ENCODE measurements around the gene GGT6. TPM values are rescaled to one million over a fixed set of nuclear protein-coding genes. Genes with fewer than 3 reads are reported as not detected.

The GGT6 gene
- total RNA-seq, 1 experiment from 2014 or later, result not detected

DNA sequence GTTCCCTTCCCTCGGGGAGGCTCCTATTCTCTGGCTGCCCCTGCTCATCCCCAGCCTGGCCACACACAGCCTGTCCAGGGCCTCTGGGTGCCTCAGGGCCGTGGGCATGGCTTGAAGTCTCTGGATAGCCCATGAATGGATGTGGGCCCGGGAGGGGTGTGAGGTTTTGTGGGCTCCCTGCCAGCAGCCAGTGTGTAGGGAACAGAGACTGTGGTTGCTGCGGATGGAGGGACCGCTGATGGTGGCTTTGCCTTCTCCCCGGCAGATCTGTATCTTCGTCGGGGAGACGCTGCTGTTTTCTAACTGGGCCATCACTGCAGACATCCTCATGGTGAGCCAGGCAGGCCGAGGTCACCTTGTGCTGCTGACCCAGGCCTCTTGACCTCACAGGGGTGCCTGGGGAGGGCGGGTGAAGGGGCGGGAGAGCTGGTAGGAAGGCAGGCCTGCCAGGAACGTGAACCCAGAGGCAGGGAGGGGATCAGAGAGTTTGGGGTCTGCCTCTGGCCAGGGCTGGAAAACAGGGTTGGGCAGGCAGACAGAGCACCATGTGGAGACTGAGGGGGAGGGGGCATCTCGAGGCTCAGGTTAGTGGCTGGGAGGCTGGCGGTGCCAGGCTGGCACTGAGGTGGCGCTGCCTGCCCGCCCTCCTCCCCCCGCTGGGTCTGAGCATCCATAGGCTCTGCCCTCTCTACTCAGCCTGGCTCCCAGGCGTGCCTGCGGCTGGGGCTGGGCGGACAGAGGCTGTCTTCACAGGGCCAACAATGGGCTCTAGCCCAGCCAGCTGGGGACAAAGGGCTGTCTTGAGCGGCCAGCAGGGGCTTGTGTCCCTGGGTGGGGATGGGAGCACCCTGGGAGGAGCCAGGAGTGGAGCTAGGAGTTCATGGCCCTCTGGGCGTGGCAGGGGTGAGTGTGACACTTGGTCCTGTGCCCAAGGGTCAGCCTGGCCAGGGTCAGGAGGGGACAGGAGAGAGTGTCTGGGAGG, 26.6 kb downstream of the GGT6 start:
- no TSS peak for BruUV-seq (replicated peaks)
- ChIA-PET CTCF (no interaction called here), POLR2A (no interaction called here)
- Mint-ChIP-seq H3K27ac (ENCODE audit: unreplicated experiment) (peak overlapping the region; percentile 54), H3K9me3 (ENCODE audit: unreplicated experiment) (no peaks in the 10 kb centered on the region), H3K4me3 (ENCODE audit: unreplicated experiment) (no peak overlapping the region), H3K4me1 (ENCODE audit: low read depth, unreplicated experiment) (no peaks in the 10 kb centered on the region), H3K27me3 (ENCODE audit: insufficient read depth, unreplicated experiment) (no peaks in the 10 kb centered on the region), H3K36me3 (ENCODE audit: insufficient read depth, unreplicated experiment) (peaks cover 14% of the 10 kb centered on the region)
- intact Hi-C loops (cut with micrococcal nuclease; ENCODE audit: unreplicated experiment), result no loop called here
- TF ChIP-seq, protein P1, sequence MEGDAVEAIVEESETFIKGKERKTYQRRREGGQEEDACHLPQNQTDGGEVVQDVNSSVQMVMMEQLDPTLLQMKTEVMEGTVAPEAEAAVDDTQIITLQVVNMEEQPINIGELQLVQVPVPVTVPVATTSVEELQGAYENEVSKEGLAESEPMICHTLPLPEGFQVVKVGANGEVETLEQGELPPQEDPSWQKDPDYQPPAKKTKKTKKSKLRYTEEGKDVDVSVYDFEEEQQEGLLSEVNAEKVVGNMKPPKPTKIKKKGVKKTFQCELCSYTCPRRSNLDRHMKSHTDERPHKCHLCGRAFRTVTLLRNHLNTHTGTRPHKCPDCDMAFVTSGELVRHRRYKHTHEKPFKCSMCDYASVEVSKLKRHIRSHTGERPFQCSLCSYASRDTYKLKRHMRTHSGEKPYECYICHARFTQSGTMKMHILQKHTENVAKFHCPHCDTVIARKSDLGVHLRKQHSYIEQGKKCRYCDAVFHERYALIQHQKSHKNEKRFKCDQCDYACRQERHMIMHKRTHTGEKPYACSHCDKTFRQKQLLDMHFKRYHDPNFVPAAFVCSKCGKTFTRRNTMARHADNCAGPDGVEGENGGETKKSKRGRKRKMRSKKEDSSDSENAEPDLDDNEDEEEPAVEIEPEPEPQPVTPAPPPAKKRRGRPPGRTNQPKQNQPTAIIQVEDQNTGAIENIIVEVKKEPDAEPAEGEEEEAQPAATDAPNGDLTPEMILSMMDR (IDR thresholded peaks at IDR 0.05; ENCODE audit: insufficient read depth in 1 of 2, low read depth in 1 of 2, low read length in 1 of 2, severe bottlenecking in 1 of 2, unreplicated experiment in 1 of 2), result no peak
- Histone ChIP-seq H3K27me3 (replicated peaks; ENCODE audit: control insufficient read depth, insufficient read depth, low read length) (no peaks in the 10 kb centered on the region), H3K9me3 (no peaks in the 10 kb centered on the region), H3K36me3 (ENCODE audit: control insufficient read depth, insufficient read depth, low read length) (no peaks in the 10 kb centered on the region), H3K4me3 (ENCODE audit: low read depth, low read length) (no peak overlapping the region), H3K4me1 (no peaks in the 10 kb centered on the region)
- DNase-seq, result no peak

DNA sequence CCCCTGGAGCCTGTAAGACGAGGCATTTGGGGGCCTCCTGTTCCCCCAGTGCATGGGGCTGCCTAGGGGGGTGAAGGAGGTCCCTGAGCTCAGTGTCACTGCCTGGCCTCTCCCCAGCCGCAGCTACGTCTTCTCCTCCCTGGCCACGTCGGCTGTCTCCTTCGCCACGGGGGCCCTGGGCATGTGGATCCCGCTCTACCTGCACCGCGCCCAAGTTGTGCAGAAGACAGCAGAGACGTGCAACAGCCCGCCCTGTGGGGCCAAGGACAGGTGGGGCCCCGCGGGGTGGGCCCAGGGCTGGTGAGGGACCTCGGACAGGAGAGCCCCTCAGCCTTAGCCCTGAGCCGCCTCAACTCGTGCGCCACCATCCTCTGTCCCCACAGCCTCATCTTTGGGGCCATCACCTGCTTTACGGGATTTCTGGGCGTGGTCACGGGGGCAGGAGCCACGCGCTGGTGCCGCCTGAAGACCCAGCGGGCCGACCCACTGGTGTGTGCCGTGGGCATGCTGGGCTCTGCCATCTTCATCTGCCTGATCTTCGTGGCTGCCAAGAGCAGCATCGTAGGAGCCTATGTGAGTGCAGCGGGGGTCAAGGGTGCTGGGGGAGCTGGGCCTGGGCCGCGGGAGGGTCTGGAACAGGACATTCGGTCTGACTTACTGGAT, 27.4 kb downstream of the GGT6 start:
- intact Hi-C loops (cut with micrococcal nuclease; ENCODE audit: unreplicated experiment), result no loop called here
- TF ChIP-seq, protein P1 (IDR thresholded peaks at IDR 0.05; ENCODE audit: insufficient read depth in 1 of 2, low read depth in 1 of 2, low read length in 1 of 2, severe bottlenecking in 1 of 2, unreplicated experiment in 1 of 2), result no peak
- Histone ChIP-seq H3K4me3 (ENCODE audit: low read depth, low read length) (no peak overlapping the region), H3K4me1 (no peaks in the 10 kb centered on the region), H3K36me3 (ENCODE audit: control insufficient read depth, insufficient read depth, low read length) (no peaks in the 10 kb centered on the region), H3K27me3 (replicated peaks; ENCODE audit: control insufficient read depth, insufficient read depth, low read length) (no peaks in the 10 kb centered on the region), H3K9me3 (no peaks in the 10 kb centered on the region)
- no TSS peak for BruUV-seq (replicated peaks)
- no peak overlapping the region for H3K27ac Mint-ChIP-seq (ENCODE audit: unreplicated experiment)
- no peak overlapping the region for H3K4me3 Mint-ChIP-seq (ENCODE audit: unreplicated experiment)
- peaks cover 14% of the 10 kb centered on the region for H3K36me3 Mint-ChIP-seq (ENCODE audit: insufficient read depth, unreplicated experiment)
- no peaks in the 10 kb centered on the region for H3K9me3 Mint-ChIP-seq (ENCODE audit: unreplicated experiment)
- H3K4me1 Mint-ChIP-seq (ENCODE audit: low read depth, unreplicated experiment), result no peaks in the 10 kb centered on the region
- CTCF ChIA-PET, result no interaction called here
- H3K27me3 Mint-ChIP-seq (ENCODE audit: insufficient read depth, unreplicated experiment), result no peaks in the 10 kb centered on the region
- POLR2A ChIA-PET, result no interaction called here
- no peak for DNase-seq

DNA sequence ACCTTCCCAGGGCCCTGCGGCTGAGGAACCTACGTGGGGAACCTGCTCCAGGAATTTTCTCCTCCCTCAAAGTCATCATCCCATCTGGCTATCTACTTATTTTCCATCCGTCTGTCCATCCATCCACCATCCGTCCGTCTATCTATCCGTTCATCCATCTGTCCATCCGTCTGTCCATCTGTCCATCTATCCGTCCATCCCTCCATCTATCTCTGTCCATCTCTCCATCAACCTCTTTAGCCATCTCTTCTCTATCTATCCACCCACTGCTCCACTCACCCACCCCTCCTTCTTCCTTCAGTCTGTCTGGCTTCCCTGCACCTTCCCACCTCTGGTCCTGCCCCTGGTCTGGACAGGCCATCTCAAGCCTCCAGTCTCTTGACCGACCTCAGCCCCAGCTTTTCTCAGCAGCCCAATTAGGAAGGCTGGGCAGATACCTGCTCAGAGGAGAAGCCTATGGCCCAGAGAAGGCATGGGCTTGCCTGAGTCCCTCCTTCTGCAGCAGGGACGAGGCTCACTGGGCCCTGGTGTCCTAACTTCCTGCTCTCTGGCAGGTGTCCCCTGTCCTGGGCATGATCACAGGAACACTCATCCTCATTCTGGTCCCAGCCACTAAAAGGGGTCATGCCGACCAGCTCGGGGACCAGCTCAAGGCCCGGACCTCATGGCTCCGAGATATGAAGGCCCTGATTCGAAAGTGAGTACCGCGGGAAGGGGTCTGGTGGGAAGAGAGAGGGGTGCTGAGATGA, 28.2 kb downstream of the GGT6 start:
- ChIA-PET POLR2A (no interaction called here), CTCF (no interaction called here)
- Histone ChIP-seq H3K4me3 (ENCODE audit: low read depth, low read length) (no peak overlapping the region), H3K27me3 (replicated peaks; ENCODE audit: control insufficient read depth, insufficient read depth, low read length) (no peaks in the 10 kb centered on the region), H3K36me3 (ENCODE audit: control insufficient read depth, insufficient read depth, low read length) (no peaks in the 10 kb centered on the region), H3K9me3 (no peaks in the 10 kb centered on the region), H3K4me1 (no peaks in the 10 kb centered on the region)
- no peaks in the 10 kb centered on the region for H3K9me3 Mint-ChIP-seq (ENCODE audit: unreplicated experiment)
- no peak overlapping the region for H3K4me3 Mint-ChIP-seq (ENCODE audit: unreplicated experiment)
- no TSS peak for BruUV-seq (replicated peaks)
- H3K36me3 Mint-ChIP-seq (ENCODE audit: insufficient read depth, unreplicated experiment), result peaks cover 13% of the 10 kb centered on the region
- H3K27ac Mint-ChIP-seq (ENCODE audit: unreplicated experiment), result no peak overlapping the region
- TF ChIP-seq, protein P1 (IDR thresholded peaks at IDR 0.05; ENCODE audit: insufficient read depth in 1 of 2, low read depth in 1 of 2, low read length in 1 of 2, severe bottlenecking in 1 of 2, unreplicated experiment in 1 of 2), result no peak
- intact Hi-C loops (cut with micrococcal nuclease; ENCODE audit: unreplicated experiment), result no loop called here
- no peaks in the 10 kb centered on the region for H3K4me1 Mint-ChIP-seq (ENCODE audit: low read depth, unreplicated experiment)
- H3K27me3 Mint-ChIP-seq (ENCODE audit: insufficient read depth, unreplicated experiment), result no peaks in the 10 kb centered on the region
- DNase-seq, result no peak

Data from Caco-2 (cell line).